Esophagus muscularis mucosa (tissue), 4 donors: ENCODE measurements around the gene LIX1. TPM values are rescaled to one million over a fixed set of nuclear protein-coding genes. Genes with fewer than 3 reads are reported as not detected.

Experiments used
- DNase-seq: peaks from one replicate; pipeline ENCODE4 v3.0.0-alpha.2; 2017; ENCODE audit errors: extremely low spot score
- H3K27ac ChIP-seq, 4 donors: fragments of 200-600 bp; sonication (generic); replicated peaks in 1 of 4; 1 replicate in 3 of 4; 2 replicates in 1 of 4; pipeline ENCODE4 v1.5.1; 2016 to 2019; ENCODE audit warnings: mild to moderate bottlenecking in 1 of 4
- H3K27me3 ChIP-seq, 4 donors: fragments of 200-600 bp; sonication (generic); one replicate each; pipeline versions ENCODE4 v1.5.1 to v1.6.0; 2016 to 2019
- H3K36me3 ChIP-seq, 4 donors: fragments of 200-600 bp; sonication (generic); one replicate each; pipeline ENCODE4 v1.5.1; 2016 to 2019
- H3K4me1 ChIP-seq, 4 donors: fragments of 200-600 bp; sonication (generic); one replicate each; pipeline ENCODE4 v1.5.1; 2016 to 2019
- H3K4me3 ChIP-seq, 4 donors: fragments of 200-600 bp; sonication (generic); 1 replicate in 2 of 4; 2 replicates in 2 of 4; pipeline ENCODE4 v1.5.1; 2016 to 2019; ENCODE audit warnings: mild to moderate bottlenecking in 4 of 4, moderate library complexity in 1 of 4
- H3K9me3 ChIP-seq, 4 donors: fragments of 200-600 bp; sonication (generic); 1 replicate in 3 of 4; 2 replicates in 1 of 4; pipeline ENCODE4 v1.5.1; 2016 to 2019
- EP300 ChIP-seq: sonication (generic); formaldehyde crosslinking; IDR thresholded peaks from one replicate; pipeline ENCODE4 v1.6.1; 2017; ENCODE audit warnings: antibody characterized with exemption
- POLR2A ChIP-seq: fragments of 450-650 bp; IDR thresholded peaks from one replicate; pipeline ENCODE4 v1.6.1; 2017; ENCODE audit warnings: antibody characterized with exemption, moderate library complexity, mild to moderate bottlenecking, low read depth
- POLR2AphosphoS5 ChIP-seq, 2 donors: sonication (generic); formaldehyde crosslinking; IDR thresholded peaks; one replicate each; pipeline ENCODE4 v1.6.1; 2017; ENCODE audit warnings: antibody characterized with exemption in 2 of 2
- WGBS: methylation state at CpG from one replicate; pipeline ENCODE4 v1.1.5; 2018; 5-methylcytosine and 5-hydroxymethylcytosine counted together
- intact Hi-C: fragments of 100-400 bp; cut with DNase I; formaldehyde crosslinking; loops from one replicate; pipeline ENCODE4 v1.15.1; 2023
- total RNA-seq, 4 donors: library from RNA; depleted of rRNA; stranded (reverse); fragments of >200 nt; gene quantifications; one replicate each; pipeline versions ENCODE4 v1.1.0 to v1.2.1, GENCODE V29; 2016
- TF ChIP-seq, protein P1 (sequence below), 3 experiments: fragments of 200-600 bp in 2 of 3; fragments of 450-650 bp in 1 of 3; sonication (generic) in 2 of 3; IDR thresholded peaks; one replicate each; pipeline ENCODE4 v1.5.1; 2017 to 2019; ENCODE audit warnings: antibody characterized with exemption in 3 of 3, mild to moderate bottlenecking in 2 of 3, moderate library complexity in 1 of 3

Gene LIX1
- total RNA-seq, 4 donors from 2014 or later: 0.42 to 1.2 (median 0.67) TPM

DNA sequence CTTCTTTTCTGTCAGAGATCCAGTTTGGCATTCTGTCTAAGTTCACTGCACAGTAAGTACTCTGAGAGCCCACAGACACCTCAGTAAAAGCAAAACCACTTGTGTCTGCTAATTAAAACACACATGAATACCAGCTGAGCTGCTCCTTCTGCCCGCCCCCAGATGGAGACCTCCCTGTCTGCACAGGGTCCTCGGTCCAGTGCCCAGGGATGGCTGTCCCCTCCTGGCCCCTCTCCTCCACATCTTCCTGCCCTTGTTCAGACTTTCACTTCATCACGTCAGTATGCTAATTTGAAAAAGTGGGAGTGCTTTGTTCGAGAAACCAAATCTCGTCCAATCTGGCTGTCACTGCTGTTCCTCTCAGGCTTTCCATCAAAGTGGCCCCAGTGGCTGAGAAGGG, 43.5 kb downstream of the LIX1 start:
- H3K4me3 ChIP-seq: peak overlapping the region; percentile 8 to 38 (median 21)

DNA sequence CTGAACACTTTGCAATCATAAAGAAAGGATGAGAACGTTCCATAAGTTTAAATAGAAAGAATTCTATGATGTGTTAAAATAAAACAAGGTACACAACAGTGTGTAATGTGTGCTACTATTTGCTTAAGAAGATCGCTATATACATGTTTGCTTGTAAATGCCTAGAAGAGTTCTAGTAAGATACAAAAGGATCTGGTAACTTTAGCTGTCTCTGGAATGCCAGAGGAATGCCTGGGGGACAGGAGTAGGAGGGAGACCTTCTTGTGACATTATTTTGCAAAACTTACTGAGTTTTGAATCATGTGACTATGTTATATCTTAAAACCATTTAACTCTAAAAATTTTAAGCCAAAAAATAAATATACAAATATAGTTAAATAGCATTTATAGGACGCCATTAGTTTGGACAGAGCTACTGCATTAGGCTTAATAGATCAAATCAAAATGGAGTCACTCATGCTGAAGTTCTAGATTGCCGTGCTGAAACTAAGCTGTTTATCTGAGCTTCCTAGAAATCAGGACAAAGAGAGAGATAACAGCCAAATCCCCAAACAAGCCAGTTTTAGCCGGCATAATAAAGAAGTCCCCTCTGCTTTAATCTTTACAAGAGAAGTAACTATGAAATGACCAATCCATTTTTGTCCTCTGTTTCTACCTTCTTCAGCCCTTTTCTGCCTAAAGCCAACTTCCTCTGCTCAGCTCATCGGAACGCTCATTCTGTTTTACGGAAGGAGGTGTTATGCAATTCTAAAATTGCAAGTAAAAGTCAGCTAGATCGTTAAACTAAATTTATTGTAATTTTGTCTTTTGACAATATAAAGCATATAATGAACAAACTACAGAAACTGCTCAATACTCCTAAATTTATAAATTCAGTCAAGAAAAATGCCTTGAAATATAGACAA, 44.8 kb downstream of the LIX1 start:
- Histone ChIP-seq H3K36me3 (no peaks in the 10 kb centered on the region), H3K27ac (no peak overlapping the region), H3K9me3 (no peaks in the 10 kb centered on the region), H3K4me1 (peaks cover 0 to 16% (median 16%) of the 10 kb centered on the region in 4 donors), H3K27me3 (no peaks in the 10 kb centered on the region), H3K4me3 (no peak overlapping the region)
- TF ChIP-seq POLR2AphosphoS5 (IDR thresholded peaks at IDR 0.05): no peak
- TF ChIP-seq EP300: no peak
- TF ChIP-seq, protein P1, sequence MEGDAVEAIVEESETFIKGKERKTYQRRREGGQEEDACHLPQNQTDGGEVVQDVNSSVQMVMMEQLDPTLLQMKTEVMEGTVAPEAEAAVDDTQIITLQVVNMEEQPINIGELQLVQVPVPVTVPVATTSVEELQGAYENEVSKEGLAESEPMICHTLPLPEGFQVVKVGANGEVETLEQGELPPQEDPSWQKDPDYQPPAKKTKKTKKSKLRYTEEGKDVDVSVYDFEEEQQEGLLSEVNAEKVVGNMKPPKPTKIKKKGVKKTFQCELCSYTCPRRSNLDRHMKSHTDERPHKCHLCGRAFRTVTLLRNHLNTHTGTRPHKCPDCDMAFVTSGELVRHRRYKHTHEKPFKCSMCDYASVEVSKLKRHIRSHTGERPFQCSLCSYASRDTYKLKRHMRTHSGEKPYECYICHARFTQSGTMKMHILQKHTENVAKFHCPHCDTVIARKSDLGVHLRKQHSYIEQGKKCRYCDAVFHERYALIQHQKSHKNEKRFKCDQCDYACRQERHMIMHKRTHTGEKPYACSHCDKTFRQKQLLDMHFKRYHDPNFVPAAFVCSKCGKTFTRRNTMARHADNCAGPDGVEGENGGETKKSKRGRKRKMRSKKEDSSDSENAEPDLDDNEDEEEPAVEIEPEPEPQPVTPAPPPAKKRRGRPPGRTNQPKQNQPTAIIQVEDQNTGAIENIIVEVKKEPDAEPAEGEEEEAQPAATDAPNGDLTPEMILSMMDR (IDR thresholded peaks at IDR 0.05): no peak
- TF ChIP-seq POLR2A: no peak
- DNase-seq: peak; percentile 19
- intact Hi-C loops: no loop called here
- WGBS: 92% methylated on average over 9 of the region's 9 CpGs

More for the DNA sequence above, 43.5 kb downstream of the LIX1 start:
- WGBS: 44% methylated on average over 5 of the region's 5 CpGs
- TF ChIP-seq, protein P1 (IDR thresholded peaks at IDR 0.05): no peak
- TF ChIP-seq POLR2AphosphoS5 (IDR thresholded peaks at IDR 0.05): no peak
- DNase-seq: peak; percentile 39
- Histone ChIP-seq H3K27me3 (no peaks in the 10 kb centered on the region), H3K4me1 (peaks cover 0 to 16% (median 16%) of the 10 kb centered on the region in 4 donors), H3K36me3 (no peaks in the 10 kb centered on the region), H3K27ac (no peak overlapping the region), H3K9me3 (no peaks in the 10 kb centered on the region)
- intact Hi-C loops: no loop called here

DNA sequence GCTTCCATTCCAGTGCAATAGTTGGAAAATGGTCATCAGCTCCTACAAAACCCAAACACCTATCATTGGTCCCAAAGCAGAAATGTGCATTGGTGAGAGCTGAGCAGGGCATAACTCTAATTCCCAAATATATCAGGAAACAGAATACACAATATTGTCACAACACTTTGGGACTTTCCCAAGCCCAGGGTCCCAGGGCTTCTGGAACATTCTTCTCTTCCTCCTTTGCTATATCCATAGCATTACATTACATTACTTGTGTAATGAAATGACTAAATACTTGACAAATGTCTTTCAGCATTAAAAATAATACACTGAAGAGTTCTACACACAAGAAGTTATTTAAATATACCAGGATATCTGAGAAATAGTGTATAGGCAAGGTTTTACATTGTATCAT, 45.6 kb downstream of the LIX1 start:
- no peaks in the 10 kb centered on the region for H3K36me3 ChIP-seq
- H3K27ac ChIP-seq: no peak overlapping the region
- H3K4me1 ChIP-seq: peaks cover 0 to 16% (median 16%) of the 10 kb centered on the region in 4 donors
- no peaks in the 10 kb centered on the region for H3K9me3 ChIP-seq
- intact Hi-C loops: no loop called here
- no peak overlapping the region for H3K4me3 ChIP-seq
- TF ChIP-seq POLR2A: no peak
- no peak for TF ChIP-seq EP300
- TF ChIP-seq, protein P1 (IDR thresholded peaks at IDR 0.05): no peak
- no peak for TF ChIP-seq POLR2AphosphoS5 (IDR thresholded peaks at IDR 0.05)
- H3K27me3 ChIP-seq: no peaks in the 10 kb centered on the region
- peak; percentile 21 for DNase-seq

DNA sequence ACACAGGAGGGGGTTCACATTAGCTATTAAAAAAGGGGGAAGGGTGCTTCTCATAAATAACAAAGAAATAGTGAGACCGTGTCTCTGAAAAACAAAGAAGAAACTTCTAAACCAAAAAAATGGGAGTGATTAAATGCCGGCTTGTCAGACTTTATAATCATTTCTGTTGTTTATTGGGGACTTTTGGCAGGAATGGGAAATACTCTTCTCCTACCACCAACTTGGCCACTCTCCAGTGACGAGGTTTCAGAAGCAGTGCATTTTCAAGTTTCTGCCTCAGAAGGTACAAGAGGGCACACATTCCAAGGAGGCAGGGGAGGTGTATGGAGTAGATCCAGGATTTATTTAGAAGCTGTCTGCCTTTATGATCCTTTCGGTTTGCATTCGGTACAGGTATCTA, 46.2 kb downstream of the LIX1 start:
- peak; percentile 34 for DNase-seq
- no peaks in the 10 kb centered on the region for H3K27me3 ChIP-seq
- no peak overlapping the region for H3K27ac ChIP-seq
- TF ChIP-seq POLR2AphosphoS5 (IDR thresholded peaks at IDR 0.05) (no peak), POLR2A (no peak), EP300 (no peak)
- TF ChIP-seq, protein P1 (IDR thresholded peaks at IDR 0.05): no peak
- no peaks in the 10 kb centered on the region for H3K36me3 ChIP-seq
- H3K9me3 ChIP-seq: no peaks in the 10 kb centered on the region
- intact Hi-C loops: no loop called here
- H3K4me3 ChIP-seq: peak overlapping the region in 1 of 4 donors; percentile 2
- WGBS: 36% methylated on average over 5 of the region's 5 CpGs
- H3K4me1 ChIP-seq: peaks cover 0 to 16% (median 16%) of the 10 kb centered on the region in 4 donors
